ENCODE results near the gene CACNA1B. TPM values are rescaled to one million over a fixed set of nuclear protein-coding genes. Genes with fewer than 3 reads are reported as not detected.

Gene CACNA1B
- total and polyA plus RNA-seq, 2 of the 13 experiments (the other 11 are each of a cell fraction or from before 2014, with no cell fraction given) = under 0.01 to 0.04 TPM

DNA sequence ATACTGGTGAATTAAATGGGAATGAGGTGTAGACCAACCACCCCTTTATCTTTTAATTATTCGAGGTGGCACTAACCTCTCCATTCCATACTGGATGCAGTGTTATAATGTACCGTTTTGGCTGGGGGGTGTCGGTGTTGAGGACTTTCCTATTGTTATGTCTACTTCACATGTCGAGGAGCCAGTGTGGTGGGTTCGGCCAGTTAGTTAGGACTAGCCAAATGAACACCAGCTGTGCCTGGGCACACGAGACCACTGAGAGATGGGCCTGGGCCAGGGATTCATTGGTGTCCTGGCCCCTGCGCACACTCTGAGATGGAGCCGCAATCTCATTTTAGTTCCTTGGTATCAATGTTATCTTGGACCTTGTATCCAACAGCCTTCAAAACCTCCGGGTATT lies 186.2 kb downstream of the CACNA1B start (continued):
- TF ChIP-seq NR1H2 (CRISPR knock-in tag; IDR thresholded peaks at IDR 0.05; ENCODE audit: borderline replicate concordance, low read depth) (no peak), SRSF4 (IDR thresholded peaks at IDR 0.05; ENCODE audit: low read depth, low read length, poor library complexity, severe bottlenecking) (no peak), TCF7 (IDR thresholded peaks at IDR 0.05; ENCODE audit: low read depth) (no peak)

GRCh38 chr9:138064547-138064946 lies 187.0 kb downstream of the CACNA1B start:
- WGBS (ENCODE audit: low lambda C conversion rate) = 6% methylated on average over 7 of the region's 7 CpGs
- no peak overlapping the region for H3K27ac ChIP-seq (ENCODE audit: extremely low read length, insufficient read depth, low read length)
- FAIRE-seq = no peak
- POLR2A ChIA-PET = no interaction called here
- no peaks in the 10 kb centered on the region for H3K36me3 ChIP-seq (replicated peaks in 1 of 2; ENCODE audit: control insufficient read depth in 1 of 2, insufficient read depth in 2 of 2, low read length in 2 of 2)
- peaks cover 3 to 27% of the 10 kb centered on the region in 2 experiments; a peak in 3 of 5 replicates for H3K27me3 ChIP-seq (ENCODE audit: control insufficient read depth in 1 of 2, insufficient read depth in 2 of 2, low read length in 2 of 2)
- no peaks in the 10 kb centered on the region for H3K4me1 ChIP-seq (ENCODE audit: insufficient read depth, low read length)
- CTCF ChIA-PET (ENCODE audit: low intra/inter-chr PET ratio, low total read pairs) = no interaction called here
- no peak for DNase-seq (ENCODE audit: low spot score)
- no peak overlapping the region for H3K4me3 ChIP-seq (replicated peaks in 1 of 3; ENCODE audit: insufficient read depth in 1 of 3, low read depth in 2 of 3, low read length in 3 of 3)
- intact Hi-C loops (cut with micrococcal nuclease; ENCODE audit: unreplicated experiment) (no loop called here), in situ Hi-C loops (cut with HindIII; ENCODE audit: extremely low pct_ligation_motif_present, low pct_unique_long_range_greater_than_20kb) (no loop called here)
- no peak for ATAC-seq
- H3K4me2 ChIP-seq (ENCODE audit: low read depth, low read length) = no peak overlapping the region
- H3K9me3 ChIP-seq (ENCODE audit: low read length) = no peaks in the 10 kb centered on the region
- no peaks in the 10 kb centered on the region for H3K79me2 ChIP-seq (ENCODE audit: insufficient read depth, low read length)
- no peak overlapping the region for H2AFZ ChIP-seq (ENCODE audit: low read length)
- TF ChIP-seq ESRRA (CRISPR knock-in tag; IDR thresholded peaks at IDR 0.05; ENCODE audit: low read depth) (no peak), ZNF567 (CRISPR knock-in tag; IDR thresholded peaks at IDR 0.05; ENCODE audit: borderline replicate concordance) (no peak), KLF12 (CRISPR knock-in tag; IDR thresholded peaks at IDR 0.05; ENCODE audit: borderline replicate concordance) (no peak), ELF4 (CRISPR knock-in tag; IDR thresholded peaks at IDR 0.05; ENCODE audit: borderline replicate concordance) (no peak), GTF3A (CRISPR knock-in tag; conservative IDR thresholded peaks at IDR 0.05) (no peak), ZNF7 (CRISPR knock-in tag; IDR thresholded peaks at IDR 0.05) (no peak), GATA4 (IDR thresholded peaks at IDR 0.05; ENCODE audit: borderline replicate concordance, low read depth) (no peak), IKZF4 (CRISPR knock-in tag; IDR thresholded peaks at IDR 0.05; ENCODE audit: borderline replicate concordance, low read depth, not compliant biosample characterization) (no peak), HES4 (CRISPR knock-in tag; IDR thresholded peaks at IDR 0.05; ENCODE audit: borderline replicate concordance) (no peak), NPAS2 (CRISPR knock-in tag; IDR thresholded peaks at IDR 0.05; ENCODE audit: borderline replicate concordance) (no peak)
- TF ChIP-seq, protein P1, sequence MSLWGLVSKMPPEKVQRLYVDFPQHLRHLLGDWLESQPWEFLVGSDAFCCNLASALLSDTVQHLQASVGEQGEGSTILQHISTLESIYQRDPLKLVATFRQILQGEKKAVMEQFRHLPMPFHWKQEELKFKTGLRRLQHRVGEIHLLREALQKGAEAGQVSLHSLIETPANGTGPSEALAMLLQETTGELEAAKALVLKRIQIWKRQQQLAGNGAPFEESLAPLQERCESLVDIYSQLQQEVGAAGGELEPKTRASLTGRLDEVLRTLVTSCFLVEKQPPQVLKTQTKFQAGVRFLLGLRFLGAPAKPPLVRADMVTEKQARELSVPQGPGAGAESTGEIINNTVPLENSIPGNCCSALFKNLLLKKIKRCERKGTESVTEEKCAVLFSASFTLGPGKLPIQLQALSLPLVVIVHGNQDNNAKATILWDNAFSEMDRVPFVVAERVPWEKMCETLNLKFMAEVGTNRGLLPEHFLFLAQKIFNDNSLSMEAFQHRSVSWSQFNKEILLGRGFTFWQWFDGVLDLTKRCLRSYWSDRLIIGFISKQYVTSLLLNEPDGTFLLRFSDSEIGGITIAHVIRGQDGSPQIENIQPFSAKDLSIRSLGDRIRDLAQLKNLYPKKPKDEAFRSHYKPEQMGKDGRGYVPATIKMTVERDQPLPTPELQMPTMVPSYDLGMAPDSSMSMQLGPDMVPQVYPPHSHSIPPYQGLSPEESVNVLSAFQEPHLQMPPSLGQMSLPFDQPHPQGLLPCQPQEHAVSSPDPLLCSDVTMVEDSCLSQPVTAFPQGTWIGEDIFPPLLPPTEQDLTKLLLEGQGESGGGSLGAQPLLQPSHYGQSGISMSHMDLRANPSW (CRISPR knock-in tag; IDR thresholded peaks at IDR 0.05; ENCODE audit: borderline replicate concordance) = no peak
- no peaks in the 10 kb centered on the region for H4K20me1 ChIP-seq (ENCODE audit: insufficient read depth, low read length)
- H3K9ac ChIP-seq (ENCODE audit: insufficient read depth, low read depth, low read length) = no peak overlapping the region
- BruUV-seq (replicated peaks) = no TSS peak

Measured in HepG2 (cell line).